K562 (cell line): ENCODE measurements around the gene IL1RAPL2. TPM values are rescaled to one million over a fixed set of nuclear protein-coding genes. Genes with fewer than 3 reads are reported as not detected.

Experiments used
- ATAC-seq: fragments of 200-7000 bp; cut with Tn5 transposase; 3 replicates; pipeline ENCODE4 v1.9.1; 2020; ENCODE audit warnings: moderate library complexity
- BruUV-seq: library from RNA; stranded (reverse); fragments of 400-500 nt; replicated peaks from 2 replicates; lab custom pipeline; 2021; lab: Mats Ljungman, UMichigan
- CTCF ChIA-PET: fragments of 300-600 bp; formaldehyde crosslinking; extraction: SDS; loops from one replicate; lab custom pipeline; 2021; ENCODE audit warnings: low intra/inter-chr PET ratio; lab: Yijun Ruan, JAX
- POLR2A ChIA-PET: fragments of 300-600, 350-650 bp; sonication (Branson Sonifier 250); formaldehyde crosslinking; extraction: SDS; loops from one replicate; lab custom pipeline; 2021; ENCODE audit warnings: antibody characterized with exemption, inconsistent platforms; lab: Yijun Ruan, JAX
- DNase-seq, 4 experiments: peaks; one replicate each; pipeline versions ENCODE4 v3.0.0 to v3.0.0-alpha.2; 2011 to 2018; ENCODE audit warnings: low spot score in 3 of 4, mixed read lengths in 3 of 4; ENCODE audit errors: extremely low read depth in 1 of 4
- FAIRE-seq: peaks from 2 replicates; lab custom pipeline; 2011; peaks lifted over from hg19 to GRCh38; lab: Jason Lieb, UNC
- H2AFZ ChIP-seq: 2 replicates; pipeline ENCODE4 v1.6.0; 2011; ENCODE audit warnings: low read depth, low read length, control low read depth, inconsistent platforms
- H3K27ac ChIP-seq: fragments of 200-600 bp; 3 replicates; pipeline ENCODE4 v1.8.0; 2011; ENCODE audit warnings: low read depth, mild to moderate bottlenecking, control low read depth, inconsistent platforms, low read length, moderate library complexity, mixed read lengths; ENCODE audit errors: extremely low read depth
- H3K27me3 ChIP-seq, 2 experiments: fragments of 300-600 bp in 1 of 2; 2 replicates in 1 of 2; 3 replicates in 1 of 2; pipeline versions ENCODE4 v1.6.0 to v1.8.0; 2011; ENCODE audit warnings: inconsistent platforms in 2 of 2, low read length in 2 of 2, mild to moderate bottlenecking in 1 of 2, mixed read lengths in 1 of 2, moderate library complexity in 1 of 2; ENCODE audit not compliant: control insufficient read depth in 2 of 2, insufficient read depth in 2 of 2
- H3K36me3 ChIP-seq: fragments of 300-600 bp; 3 replicates; pipeline ENCODE4 v1.8.0; 2011; ENCODE audit warnings: mild to moderate bottlenecking, low read length, inconsistent platforms; ENCODE audit not compliant: control insufficient read depth, insufficient read depth
- H3K4me1 ChIP-seq, 2 experiments: fragments of 200-600 bp in 1 of 2; replicated peaks in 1 of 2; 2 replicates in 1 of 2; 3 replicates in 1 of 2; pipeline versions ENCODE4 v1.5.1 to v1.8.0; 2011; ENCODE audit warnings: inconsistent platforms in 2 of 2, low read length in 2 of 2, mild to moderate bottlenecking in 1 of 2, mixed read lengths in 1 of 2, moderate library complexity in 1 of 2; ENCODE audit not compliant: control insufficient read depth in 2 of 2, insufficient read depth in 2 of 2
- H3K4me2 ChIP-seq: 2 replicates; pipeline ENCODE4 v1.6.1; 2011; ENCODE audit warnings: low read length, control low read depth, inconsistent platforms, mixed read lengths; ENCODE audit not compliant: insufficient read depth
- H3K4me3 ChIP-seq: fragments of 200-600 bp; sonication (generic), shearing (Covaris generic); 2 replicates; pipeline ENCODE4 v1.5.1; 2016; ENCODE audit warnings: control low read depth, inconsistent platforms
- H3K79me2 ChIP-seq: fragments of 200-600 bp; 3 replicates; pipeline ENCODE4 v1.8.0; 2011; ENCODE audit warnings: low read length, inconsistent platforms; ENCODE audit not compliant: control insufficient read depth, insufficient read depth
- H3K9ac ChIP-seq, 2 experiments: 2 replicates each; pipeline versions ENCODE4 v1.6.0 to v1.6.1; 2011; ENCODE audit warnings: low read depth in 2 of 2, low read length in 2 of 2, control low read depth in 1 of 2, inconsistent platforms in 1 of 2, mild to moderate bottlenecking in 1 of 2, mixed read lengths in 1 of 2; ENCODE audit not compliant: insufficient read depth in 1 of 2
- H3K9me1 ChIP-seq: one replicate; pipeline ENCODE4 v1.6.0; 2011; ENCODE audit warnings: inconsistent platforms, mild to moderate bottlenecking, low read length, moderate library complexity; ENCODE audit not compliant: control insufficient read depth, insufficient read depth
- H3K9me3 ChIP-seq: replicated peaks from 2 replicates; pipeline ENCODE4 v1.5.1; 2011; ENCODE audit warnings: low read depth, low read length, inconsistent platforms; ENCODE audit not compliant: control insufficient read depth, insufficient read depth
- H4K20me1 ChIP-seq: replicated peaks from 2 replicates; pipeline ENCODE4 v1.6.1; 2011; ENCODE audit warnings: low read length, inconsistent platforms, mixed read lengths; ENCODE audit not compliant: control insufficient read depth, insufficient read depth
- CHD2 ChIP-seq: IDR thresholded peaks from 2 replicates; pipeline ENCODE4 v1.6.1; 2011; ENCODE audit warnings: low read depth, low read length
- CTCFL ChIP-seq: IDR thresholded peaks from 2 replicates; pipeline ENCODE4 v1.6.1; 2011; ENCODE audit warnings: borderline replicate concordance, low read depth, mild to moderate bottlenecking, moderate library complexity, low read length; ENCODE audit not compliant: insufficient read depth, poor library complexity, severe bottlenecking
- EWSR1 ChIP-seq: fragments of 450-650 bp; IDR thresholded peaks from 2 replicates; pipeline ENCODE4 v1.6.1; 2018; ENCODE audit warnings: borderline replicate concordance, mild to moderate bottlenecking, low read depth, moderate library complexity; ENCODE audit not compliant: partially characterized antibody
- EZH2 ChIP-seq: IDR thresholded peaks from 2 replicates; pipeline ENCODE4 v1.6.1; 2012; ENCODE audit warnings: low read depth, mild to moderate bottlenecking, inconsistent platforms, low read length, borderline replicate concordance
- FOXA1 ChIP-seq: fragments of 450-650 bp; IDR thresholded peaks from 2 replicates; pipeline ENCODE4 v1.6.1; 2016; ENCODE audit warnings: mild to moderate bottlenecking, borderline replicate concordance
- FOXP1 ChIP-seq: sonication (generic); formaldehyde crosslinking; IDR thresholded peaks from 2 replicates; pipeline ENCODE4 v1.8.0; 2022; ENCODE audit warnings: mild to moderate bottlenecking, missing genetic modification reagents
- GABPB1 ChIP-seq: sonication (generic); formaldehyde crosslinking; IDR thresholded peaks from 2 replicates; pipeline ENCODE4 v1.8.0; 2022; ENCODE audit warnings: mild to moderate bottlenecking, missing genetic modification reagents
- JUND ChIP-seq, 2 experiments: IDR thresholded peaks; 2 replicates in 1 of 2; 3 replicates in 1 of 2; pipeline ENCODE4 v1.6.1; 2011; ENCODE audit warnings: borderline replicate concordance in 2 of 2, low read depth in 2 of 2, low read length in 2 of 2, improper control_type of control experiment in 1 of 2, missing biosample characterization in 1 of 2, missing genetic modification characterization in 1 of 2, missing genetic modification reagents in 1 of 2
- KAT7 ChIP-seq: sonication (generic); formaldehyde crosslinking; IDR thresholded peaks from 2 replicates; pipeline ENCODE4 v1.8.0; 2022; ENCODE audit warnings: missing genetic modification reagents, mild to moderate bottlenecking, borderline replicate concordance
- KLF6 ChIP-seq: fragments of 250-450 bp; sonication (Bioruptor Pico); IDR thresholded peaks from 2 replicates; pipeline ENCODE4 v1.4.0; 2020; ENCODE audit warnings: mild to moderate bottlenecking, moderate library complexity, borderline replicate concordance
- NFIX ChIP-seq: fragments of 250-450 bp; sonication (Bioruptor Pico); IDR thresholded peaks from 2 replicates; pipeline ENCODE4 v1.4.0; 2020; ENCODE audit warnings: low read depth, mild to moderate bottlenecking, moderate library complexity
- NRF1 ChIP-seq, 2 experiments: fragments of 450-650 bp; IDR thresholded peaks in 1 of 2; conservative IDR thresholded peaks in 1 of 2; 2 replicates each; pipeline ENCODE4 v1.6.1; 2014; ENCODE audit warnings: mild to moderate bottlenecking in 2 of 2
- RFX1 ChIP-seq: fragments of 450-650 bp; IDR thresholded peaks from 2 replicates; pipeline ENCODE4 v1.6.1; 2016; ENCODE audit warnings: mild to moderate bottlenecking, moderate library complexity
- TBL1XR1 ChIP-seq, 2 experiments: IDR thresholded peaks; 2 replicates each; pipeline ENCODE4 v1.6.1; 2012; ENCODE audit warnings: improper control_type of control experiment in 2 of 2, low read length in 2 of 2, mild to moderate bottlenecking in 1 of 2
- TGIF2 ChIP-seq: sonication (generic); formaldehyde crosslinking; IDR thresholded peaks from 2 replicates; pipeline ENCODE4 v1.8.1; 2022; ENCODE audit warnings: mild to moderate bottlenecking, missing genetic modification reagents, moderate library complexity
- U2AF1 ChIP-seq: fragments of 200-400 bp; formaldehyde crosslinking; optimal IDR thresholded peaks from 2 replicates; pipeline ENCODE3; 2017; ENCODE audit warnings: mild to moderate bottlenecking, low read depth, low read length, moderate library complexity
- ZNF408 ChIP-seq: fragments of 250-450 bp; sonication (Bioruptor Pico); IDR thresholded peaks from 2 replicates; pipeline ENCODE4 v1.4.0; 2020; ENCODE audit warnings: low read depth, mild to moderate bottlenecking, moderate library complexity
- ZNF644 ChIP-seq: fragments of 200-800 bp; sonication (Bioruptor generic); IDR thresholded peaks from 2 replicates; pipeline ENCODE4 v1.6.1; 2016; ENCODE audit warnings: low read depth, missing genetic modification characterization, missing compliant biosample characterization
- WGBS: fragments of 100-300 bp; shearing (Covaris generic); methylation state at CpG from one replicate; pipeline ENCODE4 v1.1.6; 2016; ENCODE audit warnings: low coverage, mixed read lengths; ENCODE audit not compliant: insufficient coverage; ENCODE audit errors: missing lambda C conversion rate; 5-methylcytosine and 5-hydroxymethylcytosine counted together
- in situ Hi-C: fragments of 300-500 bp; cut with MboI; formaldehyde crosslinking; loops from 4 replicates; pipeline ENCODE4 v1.15.0; 2018; ENCODE audit warnings: inconsistent platforms, mixed read lengths
- intact Hi-C: fragments of 100-400 bp; cut with micrococcal nuclease; formaldehyde crosslinking; loops from 2 replicates; pipeline ENCODE4 v1.14.2; 2022
- polyA plus RNA-seq, 8 experiments: library from polyadenylated mRNA; depleted of rRNA in 4 of 8; stranded (reverse) in 5 of 8; unstranded in 3 of 8; fragments of >200 nt; fragmentation: Nextera tagmentation in 2 of 8; fragmentation: Illumina TruSeq in 1 of 8; extraction: Ambion mirVana in 2 of 8; extraction: Trizol in 1 of 8; gene quantifications; 2 replicates each; pipeline versions ENCODE4 v1.2.1 to v1.2.3, GENCODE V29; 2011 to 2014; ENCODE audit warnings: inconsistent platforms in 1 of 8, missing spikeins in 1 of 8
- total RNA-seq, 7 experiments: library from RNA; depleted of rRNA in 6 of 7; stranded (reverse); fragments of >200 nt in 6 of 7; fragmentation: Illumina TruSeq in 2 of 7; extraction: Trizol in 2 of 7; gene quantifications; 2 replicates each; pipeline versions ENCODE4 v1.2.1 to v1.2.3, GENCODE V29; 2011 to 2021; ENCODE audit warnings: low replicate concordance in 1 of 7

IL1RAPL2 gene
- total and polyA plus RNA-seq, 9 of the 15 experiments (the other 6 are each of a cell fraction or from before 2014, with no cell fraction given) = not detected

DNA sequence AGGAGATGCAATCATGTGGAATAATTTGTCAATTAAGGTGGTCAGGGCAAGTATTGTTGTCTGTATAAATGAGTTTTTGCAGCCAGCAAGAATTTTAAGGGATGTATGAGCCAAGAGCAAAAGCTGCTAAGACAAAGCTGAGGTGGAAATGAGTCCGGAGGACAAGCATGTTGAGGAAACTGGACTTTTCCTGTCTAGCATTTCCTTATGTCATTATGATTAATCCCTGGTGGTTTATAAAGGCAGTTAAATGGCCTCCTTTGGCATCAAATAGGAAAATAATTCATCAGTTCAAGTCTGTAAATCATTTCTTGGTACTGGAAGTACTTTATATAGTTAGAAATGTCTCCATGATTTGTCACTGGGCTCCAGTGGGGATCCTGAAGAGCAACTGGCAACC, 716.1 kb downstream of the IL1RAPL2 start:
- Histone ChIP-seq H3K79me2 (no peaks in the 10 kb centered on the region), H4K20me1 (no peaks in the 10 kb centered on the region), H3K36me3 (no peaks in the 10 kb centered on the region), H3K9ac (no peak overlapping the region), H3K4me2 (no peak overlapping the region), H2AFZ (no peak overlapping the region), H3K27me3 (no peaks in the 10 kb centered on the region), H3K9me3 (no peaks in the 10 kb centered on the region), H3K4me3 (no peak overlapping the region), H3K4me1 (no peaks in the 10 kb centered on the region), H3K27ac (no peak overlapping the region), H3K9me1 (no peaks in the 10 kb centered on the region)
- TF ChIP-seq RFX1 (no peak), FOXP1 (CRISPR knock-in tag) (no peak), NFIX (CRISPR knock-in tag) (no peak), CHD2 (no peak), ZNF408 (CRISPR knock-in tag) (no peak), TGIF2 (CRISPR knock-in tag) (no peak), TBL1XR1 (IDR thresholded peaks at IDR 0.05; ENCODE audit: low read length in 2 of 2) (no peak), CTCFL (no peak), KLF6 (CRISPR knock-in tag) (no peak), U2AF1 (no peak), JUND (IDR thresholded peaks at IDR 0.05; ENCODE audit: borderline replicate concordance, low read depth, low read length) (no peak), JUND (tag; IDR thresholded peaks at IDR 0.05; ENCODE audit: borderline replicate concordance, low read depth, low read length) (no peak), NRF1 (conservative IDR thresholded peaks at IDR 0.05 in 1 of 2, IDR thresholded peaks at IDR 0.05 in 1 of 2) (no peak), KAT7 (no peak), EWSR1 (no peak), ZNF644 (tag) (no peak), GABPB1 (CRISPR knock-in tag) (no peak), FOXA1 (no peak), EZH2 (no peak)
- FAIRE-seq (no peak), ATAC-seq (no peak), DNase-seq (no peak)
- WGBS = 8% methylated on average over 1 of the region's 1 CpG
- POLR2A ChIA-PET = no interaction called here
- intact Hi-C loops (no loop called here), in situ Hi-C loops (no loop called here)
- no TSS peak for BruUV-seq
- CTCF ChIA-PET = no interaction called here
